NCI-H128 (cell line): Measurements from ENCODE around the gene SREK1.
"Not testable (repeated sequence)": the region's sequence is repeated elsewhere in the genome, so short reads cannot be mapped to it uniquely, and the experiment has no call there.

Experiments used
- DNase-seq: peaks from one replicate; lab custom pipeline; 2025; ENCODE audit not compliant: unreplicated experiment; lab: John Stamatoyannopoulos, UW

SREK1 gene

DNA sequence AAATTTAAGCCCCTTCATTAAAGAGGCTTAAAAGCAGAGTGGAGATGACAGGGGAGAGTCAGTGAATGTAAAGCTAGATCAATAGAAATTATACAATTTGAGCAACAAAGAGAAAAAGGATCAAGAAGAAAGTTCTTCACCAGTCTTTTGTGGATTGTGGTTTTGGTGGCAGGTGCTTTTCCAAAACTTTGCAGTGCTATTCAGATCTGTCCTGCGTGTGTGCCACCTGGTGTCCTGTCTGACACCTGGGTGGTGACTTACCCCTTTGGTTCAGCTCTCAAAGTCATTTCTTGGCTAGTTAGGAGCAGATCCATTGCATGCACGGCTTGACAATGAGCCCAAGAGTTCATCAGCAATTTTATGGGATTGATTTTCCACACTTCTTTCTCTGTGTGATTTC, 69.4 kb downstream of the SREK1 start:
- no peak for DNase-seq

DNA sequence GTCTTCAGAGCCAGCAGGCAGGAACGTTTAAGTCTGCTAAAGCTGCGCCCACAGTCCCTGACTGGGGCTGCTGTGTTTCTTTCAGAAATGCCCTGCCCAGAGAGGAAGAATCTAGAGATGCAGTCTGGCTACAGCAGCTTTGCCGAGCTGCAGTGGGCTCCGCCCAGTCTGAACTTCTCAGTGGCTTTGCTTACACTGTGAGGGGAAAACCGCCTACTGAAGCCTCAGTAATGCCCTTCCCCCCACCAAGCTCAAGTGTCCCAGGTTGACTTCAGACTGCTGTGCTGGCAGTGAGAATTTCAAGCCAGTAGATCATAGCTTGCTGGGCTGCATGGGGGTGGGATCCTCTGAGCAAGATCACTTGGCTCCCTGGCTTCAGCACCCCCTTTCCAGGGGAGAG, 78.4 kb downstream of the SREK1 start:
- DNase-seq, result no peak

DNA sequence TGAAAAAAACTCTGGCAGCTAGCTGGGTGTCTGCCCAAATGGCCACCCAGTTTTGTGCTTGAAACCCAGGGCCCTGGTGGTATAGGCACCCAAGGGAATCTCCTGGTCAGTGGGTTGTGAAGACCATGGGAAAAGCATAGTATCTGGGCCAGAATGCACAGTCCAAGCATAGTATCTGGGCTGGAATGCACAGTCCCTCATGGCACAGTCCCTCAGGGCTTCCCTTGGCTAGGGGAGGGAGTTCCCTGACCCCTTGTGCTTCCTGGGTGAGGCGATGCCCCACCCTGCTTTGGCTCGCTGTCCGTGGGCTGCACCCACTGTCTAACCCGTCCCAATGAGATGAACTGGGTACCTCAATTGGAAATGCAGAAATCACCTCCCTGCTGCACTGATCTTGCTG, 78.8 kb downstream of the SREK1 start:
- DNase-seq, result not testable (repeated sequence)

DNA sequence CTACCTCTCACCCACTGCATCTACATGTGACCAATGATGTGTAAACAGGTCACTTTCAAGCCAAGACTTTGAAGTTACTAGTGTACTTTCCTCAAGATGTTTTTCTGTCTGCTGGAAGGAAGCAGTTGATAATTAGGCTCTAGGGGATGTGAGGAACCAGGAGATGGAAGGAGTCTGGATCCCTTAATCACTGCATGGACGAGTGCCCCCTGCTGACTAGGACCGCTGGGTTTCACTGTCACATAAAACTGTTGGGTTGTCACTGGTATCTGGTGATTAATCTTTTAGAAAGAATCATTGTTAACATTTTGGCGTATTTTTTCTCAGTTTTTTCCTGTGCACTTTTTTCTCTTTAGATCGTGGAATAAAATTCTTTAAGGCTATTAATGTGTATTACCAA, 79.5 kb downstream of the SREK1 start:
- no peak for DNase-seq

DNA sequence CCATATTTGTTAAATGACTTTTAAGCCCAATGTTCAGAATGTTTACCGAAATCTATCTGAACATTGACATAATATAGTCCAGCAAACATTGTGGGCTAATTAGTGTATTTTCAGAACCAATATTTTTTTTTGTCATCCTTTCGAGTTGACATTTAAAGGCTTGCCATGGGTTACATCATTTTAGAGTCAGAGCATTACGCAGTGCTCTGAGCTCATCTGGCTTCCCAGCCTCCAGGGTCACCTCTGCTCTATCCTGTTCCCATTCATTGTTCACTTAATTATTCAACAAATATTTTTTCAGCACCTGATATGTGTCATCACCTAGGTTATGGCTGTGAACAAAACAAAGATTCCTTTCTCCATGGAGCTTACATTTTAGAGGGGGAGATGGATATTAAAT, 80.2 kb downstream of the SREK1 start:
- no peak for DNase-seq

DNA sequence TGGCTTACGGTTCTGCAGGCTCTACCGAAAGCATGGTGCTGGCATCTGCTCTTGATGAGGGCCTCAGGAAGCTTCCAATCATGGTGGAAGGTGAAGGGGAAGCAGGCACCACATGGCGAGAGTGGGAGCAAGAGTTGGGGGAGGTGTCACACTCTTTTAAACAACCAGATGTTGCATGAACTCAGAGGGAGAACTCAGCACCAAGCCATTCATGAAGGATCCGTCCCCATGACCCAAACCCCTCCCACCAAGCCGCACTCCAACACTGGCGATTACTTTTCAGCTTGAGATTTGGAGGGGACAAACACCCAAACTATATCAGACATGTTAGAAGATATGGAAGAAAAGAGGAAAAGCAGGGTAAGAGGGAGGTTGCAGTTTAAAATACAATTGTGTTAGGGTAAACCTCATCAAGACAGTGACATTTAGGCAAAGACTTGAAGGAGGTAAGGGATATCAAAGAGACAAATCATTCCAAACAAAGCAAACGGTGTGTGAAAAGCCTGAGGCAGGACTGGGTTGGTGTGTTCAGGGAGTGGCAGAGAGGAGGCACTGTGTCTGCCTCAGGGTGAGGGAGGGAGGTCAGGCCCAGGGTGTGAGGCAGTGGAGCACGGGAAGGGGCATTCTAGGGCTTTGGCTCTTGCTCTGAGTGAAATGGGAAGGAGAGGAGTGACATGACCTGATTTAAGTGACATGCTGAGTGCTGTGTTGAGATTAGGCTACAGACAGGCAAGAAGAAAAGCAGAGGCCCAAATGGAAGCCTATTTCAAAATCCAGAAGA, 80.9 kb downstream of the SREK1 start:
- no peak for DNase-seq

DNA sequence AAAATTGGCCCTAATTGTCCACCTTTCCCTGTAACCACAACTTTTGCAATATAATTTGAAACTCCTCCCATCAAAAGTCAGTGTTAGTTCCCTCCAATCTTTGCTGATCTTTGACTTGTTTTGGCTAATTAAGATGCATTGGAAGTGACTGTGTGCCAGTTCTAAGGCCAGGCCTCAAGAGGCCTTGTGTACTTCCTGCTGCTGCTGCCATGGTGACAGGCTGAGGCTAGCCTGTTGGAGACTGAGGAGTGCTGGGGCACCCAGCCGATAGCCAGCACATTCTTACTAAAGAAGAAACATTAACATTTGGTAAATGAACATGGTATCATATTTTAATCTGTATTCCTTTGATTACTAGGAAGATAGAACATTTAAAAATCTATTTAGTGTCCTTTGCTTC, 86.5 kb downstream of the SREK1 start:
- no peak for DNase-seq

DNA sequence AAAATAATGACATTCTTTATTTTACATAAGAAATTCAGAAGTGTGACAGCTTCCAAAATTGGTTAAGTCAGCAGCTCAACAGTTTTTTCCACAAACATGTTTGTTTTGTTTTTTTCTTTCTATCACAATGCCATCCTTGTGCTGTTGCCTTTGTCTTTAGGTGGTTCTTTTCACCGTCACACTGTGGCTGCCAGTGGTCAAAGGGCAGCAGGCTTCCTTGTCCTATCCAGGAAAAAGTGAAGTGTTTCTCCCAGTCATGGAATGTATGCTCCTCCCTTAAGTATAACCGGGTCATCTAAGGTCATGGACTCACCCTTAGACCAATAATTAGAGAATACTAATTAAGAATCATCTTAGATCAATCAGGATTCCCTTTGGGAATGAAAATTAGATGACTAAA, 87.4 kb downstream of the SREK1 start:
- no peak for DNase-seq

DNA sequence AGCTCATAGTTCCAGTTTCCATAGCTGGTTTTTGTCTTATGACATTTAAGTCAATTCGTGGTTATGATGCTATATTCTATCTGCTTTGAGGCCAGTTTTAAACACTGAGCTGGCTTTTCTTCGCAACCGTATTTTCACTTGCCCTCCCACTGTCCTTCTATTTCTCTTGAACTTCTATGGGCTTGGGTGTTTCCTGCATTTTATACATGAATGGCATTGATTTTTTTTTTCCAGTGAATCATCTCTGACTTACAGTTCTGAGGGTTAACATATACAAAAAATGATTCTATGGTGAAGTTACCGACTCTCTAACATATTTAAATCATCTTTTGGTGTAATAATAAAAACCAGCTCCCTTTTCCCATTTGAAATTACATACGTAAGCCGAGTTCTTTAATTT, 88.2 kb downstream of the SREK1 start:
- no peak for DNase-seq

DNA sequence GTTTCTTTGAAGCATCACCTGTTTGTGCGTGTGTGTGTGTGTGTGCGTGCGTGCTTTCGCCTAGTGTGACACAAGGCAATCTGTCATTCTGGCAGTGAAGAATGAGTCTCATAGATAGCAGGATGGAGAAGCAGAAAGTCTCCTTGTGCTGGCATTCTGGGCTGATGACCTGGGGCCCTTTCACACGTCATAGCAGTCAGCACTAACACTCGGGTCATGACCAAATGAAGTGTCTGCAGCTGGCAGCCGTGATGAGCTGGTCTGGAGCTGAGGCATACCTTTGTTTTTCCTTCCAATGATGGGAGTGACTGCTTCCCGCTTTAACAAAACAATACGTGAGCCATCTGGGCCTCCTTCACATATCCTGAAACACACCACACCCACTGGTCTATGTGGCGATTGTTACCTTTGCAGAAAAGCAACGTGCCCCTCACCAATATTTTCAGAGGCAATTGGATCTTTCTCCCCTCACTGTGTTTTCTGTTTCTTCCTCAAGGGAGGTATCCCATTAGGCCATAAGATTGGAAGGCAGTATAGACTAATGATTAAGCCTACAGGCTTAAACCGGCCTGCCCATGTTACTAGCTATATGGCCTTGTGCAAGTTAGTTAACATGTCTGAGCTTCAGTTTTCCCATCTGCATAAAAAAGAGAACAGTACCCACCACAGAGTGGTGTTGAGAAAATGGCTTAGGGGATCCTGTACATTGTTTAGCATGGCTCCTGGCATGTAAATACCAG, 88.8 kb downstream of the SREK1 start:
- DNase-seq, result no peak
